HepG2 (cell line): ENCODE measurements around the gene SYCP2L. TPM values are rescaled to one million over a fixed set of nuclear protein-coding genes. Genes with fewer than 3 reads are reported as not detected.

Experiments used
- ELF1 ChIP-seq: sonication (generic); formaldehyde crosslinking; IDR thresholded peaks from 2 replicates; pipeline ENCODE4 v1.4.0; 2020; ENCODE audit warnings: missing genetic modification reagents
- GABPA ChIP-seq, 2 experiments: IDR thresholded peaks; 2 replicates each; pipeline ENCODE4 v1.6.1; 2011 to 2016; ENCODE audit warnings: low read depth in 2 of 2, low read length in 1 of 2, missing biosample characterization in 1 of 2, missing genetic modification characterization in 1 of 2
- MZF1 ChIP-seq: sonication (generic); formaldehyde crosslinking; IDR thresholded peaks from 2 replicates; pipeline ENCODE4 v1.8.1; 2023; ENCODE audit warnings: mild to moderate bottlenecking, missing genetic modification reagents, borderline replicate concordance
- NCOA5 ChIP-seq: sonication (generic); formaldehyde crosslinking; IDR thresholded peaks from 2 replicates; pipeline ENCODE4 v1.4.0; 2020; ENCODE audit warnings: missing genetic modification reagents
- RORA ChIP-seq: sonication (generic); formaldehyde crosslinking; IDR thresholded peaks from 2 replicates; pipeline ENCODE4 v1.5.0; 2020; ENCODE audit warnings: mild to moderate bottlenecking, missing genetic modification reagents, moderate library complexity
- SRSF9 ChIP-seq: fragments of 200-400 bp; formaldehyde crosslinking; IDR thresholded peaks from 2 replicates; pipeline ENCODE4 v1.6.1; 2018; ENCODE audit warnings: borderline replicate concordance, mild to moderate bottlenecking, low read depth, low read length; ENCODE audit not compliant: insufficient read depth, poor library complexity, severe bottlenecking
- STAG1 ChIP-seq: sonication (generic); formaldehyde crosslinking; IDR thresholded peaks from 2 replicates; pipeline ENCODE4 v1.4.0; 2020; ENCODE audit warnings: missing genetic modification reagents
- TARDBP ChIP-seq: sonication (generic); formaldehyde crosslinking; IDR thresholded peaks from 2 replicates; pipeline ENCODE4 v1.8.0; 2022; ENCODE audit warnings: mild to moderate bottlenecking, missing genetic modification reagents
- ZNF256 ChIP-seq: sonication (generic); formaldehyde crosslinking; conservative IDR thresholded peaks from 2 replicates; pipeline ENCODE4 v1.4.0; 2020; ENCODE audit warnings: missing genetic modification reagents
- ZNF337 ChIP-seq: sonication (generic); formaldehyde crosslinking; IDR thresholded peaks from 2 replicates; pipeline ENCODE4 v1.5.1; 2020; ENCODE audit warnings: missing genetic modification reagents, low read depth, mild to moderate bottlenecking, borderline replicate concordance
- ZNF546 ChIP-seq: sonication (generic); formaldehyde crosslinking; conservative IDR thresholded peaks from 2 replicates; pipeline ENCODE4 v1.8.1; 2023; ENCODE audit warnings: mild to moderate bottlenecking, missing genetic modification reagents
- ZNF598 ChIP-seq: sonication (generic); formaldehyde crosslinking; IDR thresholded peaks from 2 replicates; pipeline ENCODE4 v1.5.1; 2020; ENCODE audit warnings: mild to moderate bottlenecking, missing genetic modification reagents, borderline replicate concordance
- ZNF629 ChIP-seq: sonication (generic); formaldehyde crosslinking; conservative IDR thresholded peaks from 2 replicates; pipeline ENCODE4 v1.5.0; 2020; ENCODE audit warnings: missing genetic modification reagents
- ZNF644 ChIP-seq: IDR thresholded peaks from 2 replicates; pipeline ENCODE4 v1.6.1; 2016; ENCODE audit warnings: low read depth
- ZNF75D ChIP-seq: sonication (generic); formaldehyde crosslinking; IDR thresholded peaks from 2 replicates; pipeline ENCODE4 v1.8.1; 2023; ENCODE audit warnings: missing genetic modification reagents, mild to moderate bottlenecking, borderline replicate concordance
- polyA plus RNA-seq, 8 experiments: library from polyadenylated mRNA; depleted of rRNA in 3 of 8; stranded (reverse) in 7 of 8; unstranded in 1 of 8; fragments of >200 nt; fragmentation: Illumina TruSeq in 4 of 8; extraction: Trizol in 4 of 8; gene quantifications; 2 replicates each; pipeline versions ENCODE4 v1.2.1 to v1.2.3, GENCODE V29; 2011 to 2016; ENCODE audit warnings: low read depth in 4 of 8, missing spikeins in 1 of 8, mixed read lengths in 1 of 8; ENCODE audit not compliant: insufficient read depth in 1 of 8
- total RNA-seq, 5 experiments: library from RNA; depleted of rRNA; stranded (reverse); fragments of >200 nt; fragmentation: Illumina TruSeq; extraction: Trizol; gene quantifications; 2 replicates each; pipeline ENCODE4 v1.2.3, GENCODE V29; 2016; ENCODE audit warnings: low read depth in 1 of 5
- TF ChIP-seq, protein P1 (sequence below): sonication (generic); formaldehyde crosslinking; IDR thresholded peaks from 2 replicates; pipeline ENCODE4 v1.4.0; 2020; ENCODE audit warnings: missing genetic modification reagents; ENCODE audit errors: not compliant biosample characterization
- TF ChIP-seq, protein P2 (sequence below): sonication (generic); formaldehyde crosslinking; IDR thresholded peaks from 2 replicates; pipeline ENCODE4 v1.8.0; 2022; ENCODE audit warnings: mild to moderate bottlenecking, missing genetic modification reagents
- TF ChIP-seq, protein P3 (sequence below): sonication (generic); formaldehyde crosslinking; IDR thresholded peaks from 2 replicates; pipeline ENCODE4 v1.8.1; 2023; ENCODE audit warnings: missing genetic modification reagents, inconsistent platforms, borderline replicate concordance
- TF ChIP-seq, protein P4 (sequence below), 2 experiments: sonication (generic) in 1 of 2; formaldehyde crosslinking in 1 of 2; IDR thresholded peaks; 2 replicates each; pipeline versions ENCODE4 v1.5.1 to v1.6.1; 2011 to 2020; ENCODE audit warnings: borderline replicate concordance in 1 of 2, low read depth in 1 of 2, low read length in 1 of 2, mild to moderate bottlenecking in 1 of 2, missing genetic modification reagents in 1 of 2, moderate library complexity in 1 of 2
- TF ChIP-seq, protein P5 (sequence below): sonication (generic); formaldehyde crosslinking; IDR thresholded peaks from 2 replicates; pipeline ENCODE4 v1.5.0; 2020; ENCODE audit warnings: mild to moderate bottlenecking, missing genetic modification reagents

Gene SYCP2L
- total and polyA plus RNA-seq, 2 of the 13 experiments (the other 11 are each of a cell fraction or from before 2014, with no cell fraction given): 0.22 to 0.54 TPM

DNA sequence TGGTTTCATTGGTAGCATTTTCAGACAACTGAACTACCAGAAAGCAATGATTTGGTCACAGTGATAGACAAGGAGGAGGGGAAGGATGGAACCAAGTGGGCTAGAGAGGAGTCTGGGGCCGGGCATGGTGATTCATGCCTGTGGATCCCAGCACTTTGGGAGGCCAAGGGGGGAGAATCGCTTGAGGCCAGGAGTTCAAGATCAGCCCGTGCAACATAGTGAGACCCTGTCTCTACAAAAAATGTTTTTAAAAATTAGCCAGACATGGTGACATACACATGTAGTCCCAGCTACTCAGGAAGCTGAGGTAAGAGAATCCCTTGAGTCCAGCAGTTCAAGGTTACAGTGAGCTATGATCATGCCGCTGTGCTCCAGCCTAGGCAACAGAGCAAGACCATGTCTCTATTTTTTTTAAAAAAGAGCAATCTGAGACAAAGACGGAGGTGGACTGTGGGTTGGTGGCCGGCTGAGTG lies 70.6 kb downstream of the SYCP2L start (continued):
- TF ChIP-seq ZNF644 (CRISPR knock-in tag) (no peak; the same call in none of the 2 replicates), ZNF256 (CRISPR knock-in tag) (no peak), ZNF337 (no peak), ZNF546 (CRISPR knock-in tag) (no peak), ZNF75D (CRISPR knock-in tag) (no peak), GABPA (IDR thresholded peaks at IDR 0.05; ENCODE audit: low read depth, low read length) (no peak), GABPA (CRISPR knock-in tag; IDR thresholded peaks at IDR 0.05; ENCODE audit: low read depth) (peak; percentile 56; the same call in 1 of the 2 replicates), TARDBP (CRISPR knock-in tag) (0 out of 2 replicates have a peak, but pooled peaks have one; percentile 48), ELF1 (CRISPR knock-in tag) (peak; percentile 52; the same call in 1 of the 2 replicates), STAG1 (no peak), RORA (CRISPR knock-in tag) (no peak), SRSF9 (no peak), NCOA5 (CRISPR knock-in tag) (no peak), MZF1 (CRISPR knock-in tag) (no peak), ZNF598 (CRISPR knock-in tag) (no peak), ZNF629 (CRISPR knock-in tag) (peak; percentile 27; the same call in 1 of the 2 replicates)
- TF ChIP-seq, protein P1, sequence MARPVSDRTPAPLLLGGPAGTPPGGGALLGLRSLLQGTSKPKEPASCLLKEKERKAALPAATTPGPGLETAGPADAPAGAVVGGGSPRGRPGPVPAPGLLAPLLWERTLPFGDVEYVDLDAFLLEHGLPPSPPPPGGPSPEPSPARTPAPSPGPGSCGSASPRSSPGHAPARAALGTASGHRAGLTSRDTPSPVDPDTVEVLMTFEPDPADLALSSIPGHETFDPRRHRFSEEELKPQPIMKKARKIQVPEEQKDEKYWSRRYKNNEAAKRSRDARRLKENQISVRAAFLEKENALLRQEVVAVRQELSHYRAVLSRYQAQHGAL: no peak
- TF ChIP-seq, protein P2, sequence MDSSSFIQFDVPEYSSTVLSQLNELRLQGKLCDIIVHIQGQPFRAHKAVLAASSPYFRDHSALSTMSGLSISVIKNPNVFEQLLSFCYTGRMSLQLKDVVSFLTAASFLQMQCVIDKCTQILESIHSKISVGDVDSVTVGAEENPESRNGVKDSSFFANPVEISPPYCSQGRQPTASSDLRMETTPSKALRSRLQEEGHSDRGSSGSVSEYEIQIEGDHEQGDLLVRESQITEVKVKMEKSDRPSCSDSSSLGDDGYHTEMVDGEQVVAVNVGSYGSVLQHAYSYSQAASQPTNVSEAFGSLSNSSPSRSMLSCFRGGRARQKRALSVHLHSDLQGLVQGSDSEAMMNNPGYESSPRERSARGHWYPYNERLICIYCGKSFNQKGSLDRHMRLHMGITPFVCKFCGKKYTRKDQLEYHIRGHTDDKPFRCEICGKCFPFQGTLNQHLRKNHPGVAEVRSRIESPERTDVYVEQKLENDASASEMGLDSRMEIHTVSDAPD: no peak
- TF ChIP-seq, protein P3, sequence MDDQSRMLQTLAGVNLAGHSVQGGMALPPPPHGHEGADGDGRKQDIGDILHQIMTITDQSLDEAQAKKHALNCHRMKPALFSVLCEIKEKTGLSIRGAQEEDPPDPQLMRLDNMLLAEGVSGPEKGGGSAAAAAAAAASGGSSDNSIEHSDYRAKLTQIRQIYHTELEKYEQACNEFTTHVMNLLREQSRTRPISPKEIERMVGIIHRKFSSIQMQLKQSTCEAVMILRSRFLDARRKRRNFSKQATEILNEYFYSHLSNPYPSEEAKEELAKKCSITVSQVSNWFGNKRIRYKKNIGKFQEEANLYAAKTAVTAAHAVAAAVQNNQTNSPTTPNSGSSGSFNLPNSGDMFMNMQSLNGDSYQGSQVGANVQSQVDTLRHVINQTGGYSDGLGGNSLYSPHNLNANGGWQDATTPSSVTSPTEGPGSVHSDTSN: no peak
- TF ChIP-seq, protein P4, sequence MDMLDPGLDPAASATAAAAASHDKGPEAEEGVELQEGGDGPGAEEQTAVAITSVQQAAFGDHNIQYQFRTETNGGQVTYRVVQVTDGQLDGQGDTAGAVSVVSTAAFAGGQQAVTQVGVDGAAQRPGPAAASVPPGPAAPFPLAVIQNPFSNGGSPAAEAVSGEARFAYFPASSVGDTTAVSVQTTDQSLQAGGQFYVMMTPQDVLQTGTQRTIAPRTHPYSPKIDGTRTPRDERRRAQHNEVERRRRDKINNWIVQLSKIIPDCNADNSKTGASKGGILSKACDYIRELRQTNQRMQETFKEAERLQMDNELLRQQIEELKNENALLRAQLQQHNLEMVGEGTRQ (IDR thresholded peaks at IDR 0.05; ENCODE audit: low read depth, low read length): no peak
- TF ChIP-seq, protein P4 (CRISPR knock-in tag; IDR thresholded peaks at IDR 0.05; ENCODE audit: borderline replicate concordance): no peak
- TF ChIP-seq, protein P5, sequence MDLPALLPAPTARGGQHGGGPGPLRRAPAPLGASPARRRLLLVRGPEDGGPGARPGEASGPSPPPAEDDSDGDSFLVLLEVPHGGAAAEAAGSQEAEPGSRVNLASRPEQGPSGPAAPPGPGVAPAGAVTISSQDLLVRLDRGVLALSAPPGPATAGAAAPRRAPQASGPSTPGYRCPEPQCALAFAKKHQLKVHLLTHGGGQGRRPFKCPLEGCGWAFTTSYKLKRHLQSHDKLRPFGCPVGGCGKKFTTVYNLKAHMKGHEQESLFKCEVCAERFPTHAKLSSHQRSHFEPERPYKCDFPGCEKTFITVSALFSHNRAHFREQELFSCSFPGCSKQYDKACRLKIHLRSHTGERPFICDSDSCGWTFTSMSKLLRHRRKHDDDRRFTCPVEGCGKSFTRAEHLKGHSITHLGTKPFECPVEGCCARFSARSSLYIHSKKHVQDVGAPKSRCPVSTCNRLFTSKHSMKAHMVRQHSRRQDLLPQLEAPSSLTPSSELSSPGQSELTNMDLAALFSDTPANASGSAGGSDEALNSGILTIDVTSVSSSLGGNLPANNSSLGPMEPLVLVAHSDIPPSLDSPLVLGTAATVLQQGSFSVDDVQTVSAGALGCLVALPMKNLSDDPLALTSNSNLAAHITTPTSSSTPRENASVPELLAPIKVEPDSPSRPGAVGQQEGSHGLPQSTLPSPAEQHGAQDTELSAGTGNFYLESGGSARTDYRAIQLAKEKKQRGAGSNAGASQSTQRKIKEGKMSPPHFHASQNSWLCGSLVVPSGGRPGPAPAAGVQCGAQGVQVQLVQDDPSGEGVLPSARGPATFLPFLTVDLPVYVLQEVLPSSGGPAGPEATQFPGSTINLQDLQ (CRISPR knock-in tag): no peak
